ENCODE data around the gene DARS1.

DARS1 gene

GRCh38 chr2:135999899-136000298, 14.5 kb upstream of the DARS1 start:
- H2AFZ ChIP-seq (ENCODE audit: low read length): no peak overlapping the region
- H3K27me3 ChIP-seq (ENCODE audit: insufficient read depth, low read length, poor library complexity, severe bottlenecking): no peaks in the 10 kb centered on the region
- H3K9ac ChIP-seq (ENCODE audit: low read depth, low read length, poor library complexity, severe bottlenecking): peak overlapping the region; percentile 63
- peak overlapping the region; percentile 48 for H3K4me2 ChIP-seq (ENCODE audit: low read depth, low read length, poor library complexity, severe bottlenecking)
- H3K9me3 ChIP-seq (ENCODE audit: insufficient read depth, low read depth, low read length): no peaks in the 10 kb centered on the region
- no peak overlapping the region for H3K4me3 ChIP-seq (ENCODE audit: low read length, poor library complexity, severe bottlenecking)
- no peaks in the 10 kb centered on the region for H3F3A ChIP-seq (ENCODE audit: low read depth)
- peaks cover 54% of the 10 kb centered on the region for H3K4me1 ChIP-seq (ENCODE audit: insufficient read depth, low read length, poor library complexity, severe bottlenecking)
- TF ChIP-seq EZH2phosphoT487 (IDR thresholded peaks at IDR 0.05; ENCODE audit: borderline replicate concordance) (no peak), CTCF (conservative IDR thresholded peaks at IDR 0.05; ENCODE audit: low read length) (no peak)
- no peaks in the 10 kb centered on the region for H4K20me1 ChIP-seq (ENCODE audit: insufficient read depth, low read length, poor library complexity, severe bottlenecking)
- no peaks in the 10 kb centered on the region for H3K9me2 ChIP-seq (replicated peaks; ENCODE audit: low read depth, low read length)
- H3K79me2 ChIP-seq (ENCODE audit: insufficient read depth, low read length): no peaks in the 10 kb centered on the region
- no peaks in the 10 kb centered on the region for H3K36me3 ChIP-seq (ENCODE audit: insufficient read depth, low read length)

- Histone ChIP-seq H2AFZ (ENCODE audit: low read length) (no peak overlapping the region), H3K9ac (ENCODE audit: low read depth, low read length, poor library complexity, severe bottlenecking) (peak overlapping the region; percentile 52), H3K79me2 (ENCODE audit: insufficient read depth, low read length) (no peaks in the 10 kb centered on the region), H3K9me2 (replicated peaks; ENCODE audit: low read depth, low read length) (no peaks in the 10 kb centered on the region), H3K27me3 (ENCODE audit: insufficient read depth, low read length, poor library complexity, severe bottlenecking) (no peaks in the 10 kb centered on the region), H3K4me2 (ENCODE audit: low read depth, low read length, poor library complexity, severe bottlenecking) (no peak overlapping the region), H3K4me1 (ENCODE audit: insufficient read depth, low read length, poor library complexity, severe bottlenecking) (peaks cover 53% of the 10 kb centered on the region), H3K9me3 (ENCODE audit: insufficient read depth, low read depth, low read length) (no peaks in the 10 kb centered on the region), H3K36me3 (ENCODE audit: insufficient read depth, low read length) (no peaks in the 10 kb centered on the region), H4K20me1 (ENCODE audit: insufficient read depth, low read length, poor library complexity, severe bottlenecking) (no peaks in the 10 kb centered on the region), H3F3A (ENCODE audit: low read depth) (no peaks in the 10 kb centered on the region), H3K4me3 (ENCODE audit: low read length, poor library complexity, severe bottlenecking) (no peak overlapping the region)
- TF ChIP-seq CTCF (conservative IDR thresholded peaks at IDR 0.05; ENCODE audit: low read length): no peak
- TF ChIP-seq EZH2phosphoT487 (IDR thresholded peaks at IDR 0.05; ENCODE audit: borderline replicate concordance): no peak
Measured at GRCh38 chr2:135998879-135999278, 13.5 kb upstream of the DARS1 start.

DNA sequence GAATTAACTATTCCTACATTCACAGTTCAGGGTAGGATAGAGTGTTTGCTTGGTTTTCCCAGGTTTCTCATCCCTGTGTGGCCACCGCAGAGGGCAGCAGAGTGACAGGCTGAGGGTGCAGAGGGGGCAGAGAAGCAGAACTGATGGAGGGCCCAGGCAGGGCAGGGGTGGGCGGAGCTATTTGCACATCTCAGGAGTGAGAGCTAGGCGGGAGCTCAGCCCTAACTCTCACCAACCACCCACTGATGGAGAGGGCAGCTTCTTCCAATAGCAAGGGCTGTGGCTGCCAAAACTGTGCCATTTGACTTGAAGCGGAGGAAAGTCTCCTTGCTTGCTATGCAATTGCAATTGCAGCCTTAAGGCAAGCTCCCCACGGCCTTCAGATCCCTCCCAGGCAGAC, 12.0 kb upstream of the DARS1 start:
- Histone ChIP-seq H3K9me2 (replicated peaks; ENCODE audit: low read depth, low read length) (no peaks in the 10 kb centered on the region), H3K4me1 (ENCODE audit: insufficient read depth, low read length, poor library complexity, severe bottlenecking) (peaks cover 46% of the 10 kb centered on the region), H4K20me1 (ENCODE audit: insufficient read depth, low read length, poor library complexity, severe bottlenecking) (no peaks in the 10 kb centered on the region), H3K9me3 (ENCODE audit: insufficient read depth, low read depth, low read length) (no peaks in the 10 kb centered on the region), H3K4me2 (ENCODE audit: low read depth, low read length, poor library complexity, severe bottlenecking) (peak overlapping the region; percentile 52), H3K4me3 (ENCODE audit: low read length, poor library complexity, severe bottlenecking) (peak overlapping the region; percentile 33), H3K27me3 (ENCODE audit: insufficient read depth, low read length, poor library complexity, severe bottlenecking) (no peaks in the 10 kb centered on the region), H3K9ac (ENCODE audit: low read depth, low read length, poor library complexity, severe bottlenecking) (peak overlapping the region; percentile 52), H3K36me3 (ENCODE audit: insufficient read depth, low read length) (no peaks in the 10 kb centered on the region), H3F3A (ENCODE audit: low read depth) (no peaks in the 10 kb centered on the region), H3K79me2 (ENCODE audit: insufficient read depth, low read length) (no peaks in the 10 kb centered on the region), H2AFZ (ENCODE audit: low read length) (peak overlapping the region; percentile 50; the same call in 1 of the 2 replicates)
- TF ChIP-seq EZH2phosphoT487 (IDR thresholded peaks at IDR 0.05; ENCODE audit: borderline replicate concordance) (no peak), CTCF (conservative IDR thresholded peaks at IDR 0.05; ENCODE audit: low read length) (peak; percentile 73)
